ENCODE data around the gene BTBD9.

BTBD9 gene

DNA sequence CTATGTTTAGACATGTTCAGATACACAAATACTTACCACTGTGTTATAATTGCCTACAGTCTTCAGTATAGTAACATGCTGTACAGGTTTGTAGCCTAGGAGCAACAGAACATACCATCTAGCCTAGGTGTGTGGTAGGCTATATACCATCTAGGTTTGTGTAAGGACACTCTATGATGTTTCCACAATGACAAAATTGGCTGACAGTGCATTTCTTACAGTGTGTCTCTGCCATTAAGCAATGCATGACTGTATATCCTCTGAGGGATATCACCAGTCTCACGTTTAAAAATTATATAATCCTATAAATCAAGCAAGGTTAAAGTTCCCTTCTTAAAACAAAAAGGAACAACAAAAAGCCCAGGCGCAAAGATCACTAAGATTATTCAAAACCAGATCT is 352.2 kb downstream of the BTBD9 start:
- Histone ChIP-seq H3K4me3 (replicated peaks; ENCODE audit: low read depth, low read length) (no peak overlapping the region), H3K27me3 (replicated peaks; ENCODE audit: control insufficient read depth, insufficient read depth, low read length) (no peaks in the 10 kb centered on the region), H3K36me3 (ENCODE audit: control insufficient read depth, insufficient read depth, low read length) (no peaks in the 10 kb centered on the region)
- TF ChIP-seq, protein P1, sequence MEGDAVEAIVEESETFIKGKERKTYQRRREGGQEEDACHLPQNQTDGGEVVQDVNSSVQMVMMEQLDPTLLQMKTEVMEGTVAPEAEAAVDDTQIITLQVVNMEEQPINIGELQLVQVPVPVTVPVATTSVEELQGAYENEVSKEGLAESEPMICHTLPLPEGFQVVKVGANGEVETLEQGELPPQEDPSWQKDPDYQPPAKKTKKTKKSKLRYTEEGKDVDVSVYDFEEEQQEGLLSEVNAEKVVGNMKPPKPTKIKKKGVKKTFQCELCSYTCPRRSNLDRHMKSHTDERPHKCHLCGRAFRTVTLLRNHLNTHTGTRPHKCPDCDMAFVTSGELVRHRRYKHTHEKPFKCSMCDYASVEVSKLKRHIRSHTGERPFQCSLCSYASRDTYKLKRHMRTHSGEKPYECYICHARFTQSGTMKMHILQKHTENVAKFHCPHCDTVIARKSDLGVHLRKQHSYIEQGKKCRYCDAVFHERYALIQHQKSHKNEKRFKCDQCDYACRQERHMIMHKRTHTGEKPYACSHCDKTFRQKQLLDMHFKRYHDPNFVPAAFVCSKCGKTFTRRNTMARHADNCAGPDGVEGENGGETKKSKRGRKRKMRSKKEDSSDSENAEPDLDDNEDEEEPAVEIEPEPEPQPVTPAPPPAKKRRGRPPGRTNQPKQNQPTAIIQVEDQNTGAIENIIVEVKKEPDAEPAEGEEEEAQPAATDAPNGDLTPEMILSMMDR (IDR thresholded peaks at IDR 0.05; ENCODE audit: insufficient read depth, low read length, poor library complexity, severe bottlenecking) = no peak
- DNase-seq (ENCODE audit: extremely low read depth, insufficient read length) = no peak

DNA sequence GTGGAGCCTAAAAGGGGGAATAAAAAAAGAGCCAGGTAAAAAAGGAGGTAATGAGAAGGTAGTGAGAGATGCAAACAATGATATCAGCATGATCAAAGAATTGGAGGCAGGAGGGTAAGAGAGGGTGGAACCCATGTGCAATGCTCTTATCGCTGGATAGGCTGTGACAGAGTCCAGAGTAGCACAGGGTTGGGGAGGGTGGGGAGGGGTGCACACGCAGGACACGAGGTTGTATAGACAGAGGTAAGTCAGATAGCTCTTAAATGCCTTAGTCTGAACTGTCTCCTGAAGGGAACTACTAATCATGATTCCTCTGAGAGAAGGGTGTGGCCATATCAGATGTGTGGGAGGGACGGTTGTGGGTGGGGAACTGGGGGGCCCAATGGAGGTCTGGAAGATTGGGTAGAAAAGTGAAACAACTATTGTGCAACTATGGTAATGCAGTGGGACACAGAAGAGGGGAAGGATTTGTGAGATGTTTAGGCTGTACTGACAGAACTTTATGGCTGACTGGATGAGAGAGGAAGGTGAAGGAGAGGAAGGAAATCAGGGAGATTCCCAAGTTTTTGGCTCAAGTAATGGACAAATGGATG is 354.8 kb downstream of the BTBD9 start:
- Histone ChIP-seq H3K4me3 (replicated peaks; ENCODE audit: low read depth, low read length) (no peak overlapping the region), H3K27me3 (replicated peaks; ENCODE audit: control insufficient read depth, insufficient read depth, low read length) (no peaks in the 10 kb centered on the region), H3K36me3 (ENCODE audit: control insufficient read depth, insufficient read depth, low read length) (no peaks in the 10 kb centered on the region)
- TF ChIP-seq, protein P1 (IDR thresholded peaks at IDR 0.05; ENCODE audit: insufficient read depth, low read length, poor library complexity, severe bottlenecking) = no peak
- no peak for DNase-seq (ENCODE audit: extremely low read depth, insufficient read length)

DNA sequence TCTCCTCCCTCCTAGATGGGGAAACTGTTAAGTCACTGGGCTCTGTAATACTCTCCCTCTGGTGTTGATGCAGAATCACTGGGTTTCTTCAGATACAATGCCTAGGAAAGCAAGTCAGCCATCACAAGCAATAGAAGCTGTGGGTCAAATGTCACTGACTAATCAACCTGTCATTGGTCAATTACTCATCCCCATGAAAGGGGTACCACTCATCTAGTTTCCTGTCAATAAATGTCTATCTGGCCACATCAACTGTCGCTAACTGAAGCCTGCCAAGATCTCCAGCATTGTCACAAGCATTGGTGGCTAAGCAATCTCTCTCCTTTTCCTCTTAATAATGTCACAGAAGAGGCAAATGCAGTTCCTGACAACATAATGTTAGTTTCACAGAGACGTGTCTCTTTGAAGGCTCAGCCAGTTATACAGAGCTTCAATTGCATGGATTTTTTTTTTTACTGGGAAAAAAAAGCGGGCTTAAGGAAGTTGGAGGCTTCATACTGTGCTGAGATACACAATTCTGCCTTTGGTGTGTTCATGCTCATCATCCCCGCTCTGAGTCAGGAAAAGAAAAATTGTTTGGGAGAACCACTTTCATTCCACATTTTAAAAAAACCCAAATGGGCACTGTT is 355.9 kb downstream of the BTBD9 start:
- no peak for DNase-seq (ENCODE audit: extremely low read depth, insufficient read length)
- H3K4me3 ChIP-seq (replicated peaks; ENCODE audit: low read depth, low read length) = no peak overlapping the region
- no peaks in the 10 kb centered on the region for H3K27me3 ChIP-seq (replicated peaks; ENCODE audit: control insufficient read depth, insufficient read depth, low read length)
- H3K36me3 ChIP-seq (ENCODE audit: control insufficient read depth, insufficient read depth, low read length) = no peaks in the 10 kb centered on the region
- TF ChIP-seq, protein P1 (IDR thresholded peaks at IDR 0.05; ENCODE audit: insufficient read depth, low read length, poor library complexity, severe bottlenecking) = no peak

- H3K27me3 ChIP-seq (replicated peaks; ENCODE audit: control insufficient read depth, insufficient read depth, low read length) = no peaks in the 10 kb centered on the region
- H3K36me3 ChIP-seq (ENCODE audit: control insufficient read depth, insufficient read depth, low read length) = no peaks in the 10 kb centered on the region
- TF ChIP-seq, protein P1 (IDR thresholded peaks at IDR 0.05; ENCODE audit: insufficient read depth, low read length, poor library complexity, severe bottlenecking) = no peak
- no peak overlapping the region for H3K4me3 ChIP-seq (replicated peaks; ENCODE audit: low read depth, low read length)
- no peak for DNase-seq (ENCODE audit: extremely low read depth, insufficient read length)
Observed at GRCh38 chr6:38282911-38283310, 356.8 kb downstream of the BTBD9 start.

GRCh38 chr6:38281126-38281525 is 358.6 kb downstream of the BTBD9 start:
- TF ChIP-seq, protein P1 (IDR thresholded peaks at IDR 0.05; ENCODE audit: insufficient read depth, low read length, poor library complexity, severe bottlenecking) = no peak
- DNase-seq (ENCODE audit: extremely low read depth, insufficient read length) = no peak
- H3K4me3 ChIP-seq (replicated peaks; ENCODE audit: low read depth, low read length) = no peak overlapping the region
- H3K27me3 ChIP-seq (replicated peaks; ENCODE audit: control insufficient read depth, insufficient read depth, low read length) = no peaks in the 10 kb centered on the region
- H3K36me3 ChIP-seq (ENCODE audit: control insufficient read depth, insufficient read depth, low read length) = no peaks in the 10 kb centered on the region

Measured in GM06990 (cell line).